HG03565 (cell line): Measurements from ENCODE around the gene TJAP1.
"Not testable (repeated sequence)": the region's sequence is repeated elsewhere in the genome, so short reads cannot be mapped to it uniquely, and the experiment has no call there.

Source experiments
- ATAC-seq: cut with Tn5 transposase; IDR thresholded peaks from one replicate; pipeline ENCODE4 v1.9.1; 2021; ENCODE audit warnings: mild to moderate bottlenecking, moderate library complexity; ENCODE audit not compliant: unreplicated experiment

Gene TJAP1

GRCh38 chr6:43481075-43481474, 3.7 kb downstream of the TJAP1 start:
- no peak for ATAC-seq

- ATAC-seq: no peak
These were observed 4.3 kb downstream of the TJAP1 start for GRCh38 chr6:43481591-43482236.

GRCh38 chr6:43488667-43489276, 11.4 kb downstream of the TJAP1 start:
- no peak for ATAC-seq

GRCh38 chr6:43489277-43490072, 12.1 kb downstream of the TJAP1 start:
- ATAC-seq: no peak

GRCh38 chr6:43490523-43490939, 13.2 kb downstream of the TJAP1 start:
- ATAC-seq: no peak

GRCh38 chr6:43491750-43492661, 14.6 kb downstream of the TJAP1 start:
- no peak for ATAC-seq

GRCh38 chr6:43492673-43493072, 15.3 kb downstream of the TJAP1 start:
- no peak for ATAC-seq

- ATAC-seq: no peak
These were observed 15.9 kb downstream of the TJAP1 start for GRCh38 chr6:43493230-43493629.

- no peak for ATAC-seq
These were observed 16.5 kb downstream of the TJAP1 start for GRCh38 chr6:43493833-43494232.

GRCh38 chr6:43494321-43494720, 17.0 kb downstream of the TJAP1 start:
- ATAC-seq: no peak

GRCh38 chr6:43494766-43495165, 17.4 kb downstream of the TJAP1 start:
- ATAC-seq: no peak

GRCh38 chr6:43495409-43495941, 18.1 kb downstream of the TJAP1 start:
- ATAC-seq: no peak

- ATAC-seq: no peak
These were observed 19.2 kb downstream of the TJAP1 start for GRCh38 chr6:43496370-43497128.

GRCh38 chr6:43497129-43497396, 19.7 kb downstream of the TJAP1 start:
- no peak for ATAC-seq

GRCh38 chr6:43497689-43498088, 20.3 kb downstream of the TJAP1 start:
- no peak for ATAC-seq

- not testable (repeated sequence) for ATAC-seq
These were observed 20.9 kb downstream of the TJAP1 start for GRCh38 chr6:43498291-43498690.

- no peak for ATAC-seq
These were observed 21.9 kb downstream of the TJAP1 start for GRCh38 chr6:43499028-43499815.

- no peak for ATAC-seq
These were observed 23.6 kb downstream of the TJAP1 start for GRCh38 chr6:43500921-43501320.

GRCh38 chr6:43502666-43503065, 25.3 kb downstream of the TJAP1 start:
- no peak for ATAC-seq
